HG03097 (cell line): ENCODE measurements around the gene NPY4R2.
"Not testable (repeated sequence)": the region's sequence is repeated elsewhere in the genome, so short reads cannot be mapped to it uniquely, and the experiment has no call there.

Source experiments
- ATAC-seq: cut with Tn5 transposase; IDR thresholded peaks from one replicate; pipeline ENCODE4 v1.9.1; 2021; ENCODE audit not compliant: unreplicated experiment, low FRiP score

Gene NPY4R2, protein sequence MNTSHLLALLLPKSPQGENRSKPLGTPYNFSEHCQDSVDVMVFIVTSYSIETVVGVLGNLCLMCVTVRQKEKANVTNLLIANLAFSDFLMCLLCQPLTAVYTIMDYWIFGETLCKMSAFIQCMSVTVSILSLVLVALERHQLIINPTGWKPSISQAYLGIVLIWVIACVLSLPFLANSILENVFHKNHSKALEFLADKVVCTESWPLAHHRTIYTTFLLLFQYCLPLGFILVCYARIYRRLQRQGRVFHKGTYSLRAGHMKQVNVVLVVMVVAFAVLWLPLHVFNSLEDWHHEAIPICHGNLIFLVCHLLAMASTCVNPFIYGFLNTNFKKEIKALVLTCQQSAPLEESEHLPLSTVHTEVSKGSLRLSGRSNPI

DNA sequence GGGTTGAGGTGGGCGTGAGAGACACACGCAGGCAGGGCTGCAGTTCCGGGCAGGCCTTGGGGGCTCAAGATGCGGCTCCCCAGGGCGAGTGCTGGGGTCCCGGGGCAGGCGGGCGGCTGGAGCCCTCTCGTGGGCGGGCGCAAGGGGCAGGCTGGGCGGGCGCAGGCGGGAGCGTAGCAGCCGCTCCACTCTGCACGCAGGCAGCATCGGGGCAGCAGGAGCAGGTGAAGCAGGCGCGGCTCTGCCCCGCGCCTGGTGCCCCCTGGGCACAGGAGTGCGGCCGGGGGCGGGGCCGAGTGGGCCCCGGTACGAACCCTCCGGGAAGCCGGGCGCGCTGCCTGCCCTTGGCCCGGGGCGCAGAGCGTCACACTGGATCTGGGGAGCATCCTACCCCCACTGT is at the start of gene NPY4R2:
TSS of gene NPY4R2 (plus strand) at position 188 of the 400 bp plus-strand sequence. CDS start 3,326 bp downstream, outside the sequence.
- not testable (repeated sequence) for ATAC-seq

DNA sequence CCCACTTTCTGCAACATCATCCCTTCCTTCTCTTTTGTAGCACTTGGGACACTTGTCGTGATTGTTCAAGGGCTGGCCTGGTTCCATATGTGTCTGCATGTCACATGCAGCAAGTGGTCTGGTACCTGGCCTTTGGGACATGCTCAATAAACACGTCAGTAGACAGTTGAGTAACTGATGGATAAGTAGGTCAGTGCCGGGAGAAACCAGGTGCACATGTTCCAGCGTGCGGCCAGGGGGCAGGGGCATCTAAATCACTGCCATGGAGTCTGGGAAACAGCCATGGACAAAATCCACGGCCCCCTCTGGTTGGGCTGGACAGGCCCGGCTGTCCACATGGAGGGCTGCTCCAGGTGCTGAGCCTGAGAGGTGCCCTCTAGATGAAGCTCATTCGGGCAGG is 47.6 kb upstream of the NPY4R2 start:
- ATAC-seq = not testable (repeated sequence)

DNA sequence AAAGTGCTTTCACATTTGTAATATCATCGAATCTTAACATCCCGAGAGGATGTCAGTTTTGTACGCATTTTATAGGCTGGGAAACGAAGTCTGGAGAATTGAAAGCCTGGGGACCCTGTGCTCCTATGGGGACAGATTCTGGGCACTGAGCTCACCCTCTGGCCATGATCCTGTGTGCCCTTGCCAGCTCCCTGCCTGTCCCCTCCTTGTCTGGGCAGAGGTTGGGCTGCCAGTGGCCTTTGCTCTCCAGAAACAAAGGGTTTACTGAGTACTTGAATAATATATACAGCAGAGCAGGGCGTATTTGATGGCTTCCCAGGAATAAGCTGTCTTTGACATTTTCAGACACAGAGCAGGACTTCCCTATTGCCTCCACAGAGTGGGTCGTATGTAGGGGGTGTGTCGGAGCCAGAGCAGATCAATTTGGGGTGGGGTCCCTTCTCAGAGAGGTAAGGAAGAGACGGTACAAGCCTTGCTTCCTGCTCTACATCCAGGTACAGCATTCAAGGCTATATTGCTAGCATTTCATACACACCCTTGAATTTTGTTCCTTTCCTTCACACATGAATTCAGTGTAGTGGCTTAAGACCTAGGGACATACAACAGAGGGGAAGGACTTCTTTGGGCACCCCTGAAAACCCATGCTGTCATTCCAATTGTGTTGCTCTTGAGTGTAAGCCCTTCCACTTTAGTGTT is 46.8 kb upstream of the NPY4R2 start:
- not testable (repeated sequence) for ATAC-seq

DNA sequence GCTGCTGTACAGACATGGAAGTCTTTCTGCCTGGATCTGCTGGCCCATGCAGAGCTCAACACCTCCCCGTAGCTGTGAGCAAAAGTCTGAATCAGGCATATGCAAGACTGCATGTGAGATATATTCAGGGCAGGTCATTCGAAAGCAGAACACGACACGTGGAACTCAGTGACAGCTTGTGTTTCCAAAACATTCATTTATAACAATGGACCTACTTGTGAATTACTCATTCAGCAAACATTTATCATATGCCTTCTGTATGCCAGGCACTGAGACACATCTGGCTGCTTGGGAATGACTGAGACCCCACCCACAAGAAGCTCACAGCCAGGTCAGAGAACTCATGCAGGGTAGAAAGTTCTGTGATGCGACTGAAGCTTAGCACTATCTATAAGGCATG is 46.2 kb upstream of the NPY4R2 start:
- not testable (repeated sequence) for ATAC-seq

DNA sequence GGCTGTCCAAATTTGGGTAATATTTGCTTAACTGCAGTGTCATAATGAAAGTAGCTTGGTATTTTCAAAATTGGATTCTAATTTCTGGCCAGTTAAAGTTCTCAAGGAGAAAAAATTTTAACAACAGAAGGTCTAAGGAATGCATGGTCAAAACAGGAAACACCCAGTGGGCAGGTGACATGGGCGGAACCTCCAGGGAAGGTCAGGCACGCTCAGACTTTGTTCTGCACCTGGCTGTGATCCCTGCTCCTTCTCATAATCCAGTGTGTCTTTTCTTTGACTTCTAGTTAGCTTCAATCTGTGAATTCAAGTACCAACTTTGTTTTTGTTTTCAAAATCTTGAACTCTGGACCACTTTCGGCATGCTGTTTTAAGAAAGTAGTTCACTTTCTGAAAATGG is 34.2 kb upstream of the NPY4R2 start:
- not testable (repeated sequence) for ATAC-seq

DNA sequence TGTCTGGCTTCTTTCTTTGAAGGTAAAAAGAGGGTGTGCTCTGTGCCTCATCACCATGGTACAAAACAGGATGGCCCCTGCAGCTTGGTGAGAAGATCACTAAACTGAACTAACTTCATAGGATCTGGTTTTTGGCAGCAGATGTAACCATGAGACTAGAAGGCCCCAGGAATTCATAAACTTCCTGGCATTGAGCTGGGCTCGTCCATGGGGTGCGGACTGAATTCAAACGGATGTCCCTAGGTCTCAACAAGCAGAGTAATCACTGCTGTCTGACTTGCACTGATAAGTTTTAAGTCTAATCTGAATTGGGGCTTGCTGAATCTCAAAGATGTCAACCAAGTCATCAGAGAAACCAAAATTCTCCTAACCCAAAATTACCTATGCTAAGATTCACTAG is 33.5 kb upstream of the NPY4R2 start:
- ATAC-seq = not testable (repeated sequence)

DNA sequence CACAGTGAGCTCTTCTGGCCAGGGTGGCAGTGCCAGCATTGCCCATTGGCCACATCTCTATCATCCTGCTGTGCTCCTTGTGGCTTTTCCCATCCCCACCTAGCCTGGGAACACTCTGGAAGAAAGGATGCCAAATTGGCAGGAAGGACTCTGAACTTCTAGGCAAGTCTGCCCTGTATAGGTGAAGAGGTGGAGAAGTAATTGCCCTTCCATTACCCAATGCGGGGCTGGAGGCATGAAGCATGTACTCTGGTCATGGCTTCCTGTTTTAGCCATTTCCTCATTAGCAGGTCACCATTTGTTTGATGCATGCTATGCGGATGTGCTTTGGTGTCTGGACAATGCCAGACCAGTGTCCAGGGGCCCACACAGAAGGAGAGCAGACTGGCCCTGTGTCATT is 32.1 kb upstream of the NPY4R2 start:
- not testable (repeated sequence) for ATAC-seq

DNA sequence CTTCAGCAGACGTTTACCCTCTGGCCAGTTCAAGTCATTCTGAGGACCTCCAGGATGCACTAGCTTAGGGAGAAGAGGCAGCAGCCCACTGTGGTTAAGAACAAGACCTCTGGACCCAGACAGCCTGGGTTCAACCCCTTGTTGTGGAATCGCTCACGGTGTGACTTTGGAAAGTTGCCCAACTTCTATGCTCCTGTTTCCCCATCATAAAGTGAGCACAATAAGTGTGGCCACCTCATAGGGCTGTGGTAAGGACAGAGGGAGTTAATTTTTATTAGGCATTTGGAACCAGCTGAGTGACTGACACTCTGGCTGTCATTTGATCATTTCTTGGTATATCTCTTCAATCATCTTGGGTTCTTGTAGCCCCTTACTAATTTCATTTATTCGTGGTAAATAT is 31.6 kb upstream of the NPY4R2 start:
- ATAC-seq = not testable (repeated sequence)

DNA sequence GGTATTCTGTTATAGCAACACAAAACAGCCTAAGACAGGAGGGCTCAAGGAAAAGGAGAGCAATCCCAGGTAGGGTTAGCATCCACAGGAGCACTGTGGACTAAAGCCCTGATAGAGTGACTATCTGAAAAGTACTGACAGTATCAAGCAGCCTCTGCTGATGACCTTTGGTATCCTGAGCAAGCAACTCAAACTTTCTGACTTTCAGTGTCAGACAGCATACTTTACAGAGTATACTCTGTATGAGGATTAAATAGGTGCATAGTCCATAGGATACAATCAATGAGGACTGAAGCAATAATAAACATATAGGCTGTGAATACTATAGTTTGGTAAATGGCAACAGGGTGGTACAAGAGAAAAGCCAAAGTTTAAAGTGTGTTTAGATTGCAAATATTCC is 27.7 kb upstream of the NPY4R2 start:
- ATAC-seq = not testable (repeated sequence)

DNA sequence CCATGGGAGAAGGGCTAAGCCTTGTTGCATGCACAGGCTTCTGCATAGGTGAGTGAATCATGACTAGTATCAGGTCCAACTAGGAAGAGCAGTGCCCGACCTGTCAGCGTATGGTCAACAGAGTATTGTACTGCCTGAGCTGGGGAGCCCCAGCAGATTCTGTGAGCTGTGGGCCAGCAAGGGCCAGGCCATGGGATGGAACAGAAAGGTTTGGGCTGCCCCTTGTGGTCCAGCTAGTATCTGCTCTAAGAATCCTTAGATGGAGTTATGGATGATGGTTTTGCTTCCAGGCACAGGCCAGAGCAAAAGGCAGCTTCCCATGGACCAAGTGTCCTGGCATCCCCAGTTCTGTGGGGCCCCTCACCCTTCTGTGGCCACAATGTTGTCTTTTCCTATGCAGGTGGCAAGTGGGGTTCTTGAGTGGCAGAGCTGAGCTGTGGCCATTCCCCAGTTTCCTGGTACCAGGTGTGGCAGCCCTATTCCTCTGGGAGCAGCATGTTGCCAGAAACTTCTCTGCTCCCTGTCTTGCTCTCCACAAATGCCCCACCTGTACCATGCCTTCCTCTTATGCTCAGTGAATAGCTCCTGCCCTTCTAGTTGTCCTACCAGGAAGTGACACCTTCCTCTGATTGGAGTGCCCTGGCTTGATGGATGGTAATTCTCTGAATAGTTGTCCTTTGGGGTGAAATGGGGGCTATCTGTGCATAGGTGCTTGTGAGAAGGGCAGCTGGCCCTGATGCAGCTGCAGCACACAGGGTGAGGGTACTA is 25.8 kb upstream of the NPY4R2 start:
- not testable (repeated sequence) for ATAC-seq

DNA sequence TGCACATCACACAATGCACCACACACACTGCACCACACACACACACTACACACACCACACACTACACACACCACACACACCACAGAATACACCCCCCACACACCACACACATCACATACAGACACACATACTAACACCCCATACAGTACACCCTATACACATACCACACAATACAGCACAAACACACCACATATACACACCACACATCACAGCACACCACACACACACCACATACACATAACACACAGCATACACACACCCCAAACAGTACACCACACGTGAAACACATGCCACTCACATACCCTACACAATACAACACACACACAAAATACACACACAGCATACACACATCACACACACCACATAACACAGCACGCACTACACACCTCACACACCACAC is 23.9 kb upstream of the NPY4R2 start:
- not testable (repeated sequence) for ATAC-seq

DNA sequence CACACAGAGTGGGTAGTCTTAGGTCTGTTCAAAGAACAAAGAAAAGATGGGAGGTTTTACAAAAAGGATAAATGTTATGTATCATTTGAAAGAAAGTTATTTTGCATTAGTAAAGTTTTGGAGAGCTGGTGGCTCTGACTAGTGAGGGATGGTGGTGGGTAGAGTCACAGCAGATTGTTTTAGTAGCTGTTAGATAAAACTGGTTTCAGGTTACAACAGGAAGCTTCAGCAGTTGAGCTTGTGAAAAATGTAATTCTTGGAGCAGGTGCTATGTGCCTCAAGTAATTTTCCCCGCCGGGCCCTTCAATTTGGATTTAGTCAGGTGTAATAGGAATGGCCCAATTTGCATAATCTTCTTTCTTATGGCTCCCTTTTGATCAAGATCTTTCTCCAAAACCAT is 20.6 kb upstream of the NPY4R2 start:
- ATAC-seq = not testable (repeated sequence)

DNA sequence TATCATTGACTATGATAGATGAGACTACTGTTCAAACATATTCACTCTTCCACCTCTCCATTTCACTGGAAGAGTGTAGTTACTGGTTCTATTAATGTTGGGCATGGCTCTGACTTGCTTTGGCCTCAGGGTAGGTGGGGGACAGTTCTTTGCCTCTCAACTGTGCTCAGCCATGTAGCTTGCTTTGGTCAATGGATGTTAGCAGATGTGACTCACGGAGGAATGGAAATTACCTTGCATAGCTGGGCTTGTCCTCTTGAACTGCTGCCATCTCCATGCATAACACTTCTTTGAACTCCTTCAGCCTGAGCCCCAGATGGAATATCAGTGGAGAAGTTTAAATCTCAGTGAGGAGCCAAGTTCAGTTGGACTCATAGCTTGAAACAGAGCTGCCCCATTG is 9.1 kb upstream of the NPY4R2 start:
- not testable (repeated sequence) for ATAC-seq

DNA sequence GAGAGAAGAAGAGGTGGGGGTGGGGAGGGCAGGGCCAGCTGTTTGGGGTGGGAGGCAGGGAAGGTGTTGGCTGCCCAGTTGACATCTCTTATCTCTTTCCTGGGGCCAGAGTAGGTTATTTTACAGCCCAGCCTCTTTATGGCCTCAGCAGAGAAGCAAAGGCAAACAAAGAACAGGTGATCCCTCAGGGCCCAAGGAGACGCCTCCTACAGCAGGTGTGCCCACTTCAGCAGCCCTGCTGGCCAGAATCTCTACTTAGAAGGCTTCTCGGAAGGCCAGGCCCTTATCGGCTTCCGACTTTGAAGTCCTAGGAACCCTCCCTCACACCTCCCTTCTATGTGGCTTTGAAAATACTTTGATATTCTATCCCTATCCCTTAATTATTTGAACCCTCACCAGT is 8.0 kb upstream of the NPY4R2 start:
- ATAC-seq = not testable (repeated sequence)

DNA sequence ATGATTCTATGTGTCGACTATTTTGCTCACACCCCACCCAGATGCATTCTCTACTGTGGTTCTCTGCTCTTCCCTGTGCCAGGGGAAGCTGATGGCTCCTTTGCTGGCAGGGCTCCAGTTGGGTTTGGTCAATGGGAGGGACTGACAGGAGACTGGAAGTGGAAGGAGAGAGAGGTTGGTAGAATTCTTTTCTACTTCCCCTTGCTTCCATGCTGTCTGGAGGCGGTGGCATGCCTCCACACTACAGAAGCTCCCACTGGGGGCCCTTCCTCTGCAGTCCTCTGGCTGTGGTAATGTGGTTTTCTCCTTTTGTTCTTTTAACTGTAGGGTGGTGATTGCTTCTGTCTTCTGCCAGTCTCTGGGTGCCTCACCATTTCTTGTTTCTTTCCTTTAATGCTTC is 4.4 kb upstream of the NPY4R2 start:
- not testable (repeated sequence) for ATAC-seq

DNA sequence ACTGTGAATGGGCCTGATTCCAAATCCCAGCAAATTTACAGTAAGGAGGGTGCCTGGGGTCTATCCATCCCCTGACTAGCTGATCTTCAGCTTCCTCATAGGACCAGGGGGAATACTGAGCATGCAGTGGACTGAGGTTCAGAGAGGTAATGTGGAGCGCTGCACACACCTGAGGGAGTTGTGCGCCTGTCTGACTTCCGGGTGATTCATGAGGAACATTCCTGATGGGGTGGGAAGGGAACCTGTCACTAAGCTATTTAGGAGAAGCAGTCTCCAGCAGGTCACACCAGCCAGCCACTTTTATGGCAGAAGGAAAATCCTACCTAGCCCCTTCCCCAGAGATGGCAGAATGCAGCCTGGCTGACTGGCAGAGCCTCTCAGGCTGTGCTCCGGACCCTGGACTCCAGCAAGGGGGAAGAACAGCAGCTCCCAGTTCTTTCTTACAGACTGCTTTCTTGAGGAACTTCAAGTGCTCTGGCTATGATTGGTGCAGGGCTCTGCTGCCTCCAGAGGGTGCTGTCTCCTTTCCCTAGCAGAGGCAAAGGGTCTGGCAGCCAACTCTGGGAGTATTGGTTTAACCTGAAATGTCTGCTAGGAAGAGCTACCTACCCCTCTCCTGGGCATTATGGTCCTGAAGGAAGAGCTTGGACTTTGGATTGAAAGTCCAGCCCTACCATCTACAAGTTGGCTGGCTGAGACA is 2.5 kb upstream of the NPY4R2 start:
- ATAC-seq = not testable (repeated sequence)

DNA sequence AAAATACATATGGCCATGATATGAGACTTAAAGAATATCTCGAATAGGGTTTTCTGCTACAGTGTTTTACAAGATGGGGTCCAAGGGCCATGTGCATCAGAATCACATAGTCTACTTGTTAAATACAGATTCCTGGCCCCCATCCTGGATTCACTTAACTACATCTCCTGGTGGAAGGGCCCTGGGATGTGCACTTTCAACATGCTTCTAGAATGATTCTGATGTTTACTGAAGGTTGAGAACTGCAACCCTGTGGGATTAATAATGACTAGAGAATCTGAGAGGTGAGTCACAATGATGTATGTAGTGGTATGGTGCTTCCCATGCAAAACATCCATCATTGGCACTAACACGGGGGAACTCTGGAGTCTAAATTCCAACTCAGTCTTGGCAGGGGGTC is 2.1 kb downstream of the NPY4R2 start:
- ATAC-seq = not testable (repeated sequence)

DNA sequence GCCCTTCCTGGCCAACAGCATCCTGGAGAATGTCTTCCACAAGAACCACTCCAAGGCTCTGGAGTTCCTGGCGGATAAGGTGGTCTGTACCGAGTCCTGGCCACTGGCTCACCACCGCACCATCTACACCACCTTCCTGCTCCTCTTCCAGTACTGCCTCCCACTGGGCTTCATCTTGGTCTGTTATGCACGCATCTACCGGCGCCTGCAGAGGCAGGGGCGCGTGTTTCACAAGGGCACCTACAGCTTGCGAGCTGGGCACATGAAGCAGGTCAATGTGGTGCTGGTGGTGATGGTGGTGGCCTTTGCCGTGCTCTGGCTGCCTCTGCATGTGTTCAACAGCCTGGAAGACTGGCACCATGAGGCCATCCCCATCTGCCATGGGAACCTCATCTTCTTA is 4.0 kb downstream of the NPY4R2 start:
- not testable (repeated sequence) for ATAC-seq

DNA sequence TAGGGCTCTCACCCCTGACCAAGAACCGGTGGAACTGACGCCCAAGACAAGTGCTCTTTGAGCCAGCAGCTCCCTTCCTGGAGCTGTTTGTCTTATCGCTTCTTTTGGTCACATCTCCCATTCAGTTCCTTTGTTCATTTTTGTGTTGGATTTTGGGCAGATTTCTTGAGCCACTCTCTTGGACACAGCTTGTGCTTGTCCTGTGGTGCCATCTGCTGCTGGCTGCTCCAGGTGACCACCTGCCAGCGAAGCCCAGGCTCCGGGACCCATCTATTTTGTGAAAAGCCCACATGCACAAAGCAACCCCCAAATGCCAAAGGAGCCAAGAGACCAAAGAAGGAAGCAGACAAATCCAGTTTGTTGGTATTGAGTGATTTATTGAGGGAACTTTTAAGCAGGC is 6.2 kb downstream of the NPY4R2 start:
- ATAC-seq = not testable (repeated sequence)

DNA sequence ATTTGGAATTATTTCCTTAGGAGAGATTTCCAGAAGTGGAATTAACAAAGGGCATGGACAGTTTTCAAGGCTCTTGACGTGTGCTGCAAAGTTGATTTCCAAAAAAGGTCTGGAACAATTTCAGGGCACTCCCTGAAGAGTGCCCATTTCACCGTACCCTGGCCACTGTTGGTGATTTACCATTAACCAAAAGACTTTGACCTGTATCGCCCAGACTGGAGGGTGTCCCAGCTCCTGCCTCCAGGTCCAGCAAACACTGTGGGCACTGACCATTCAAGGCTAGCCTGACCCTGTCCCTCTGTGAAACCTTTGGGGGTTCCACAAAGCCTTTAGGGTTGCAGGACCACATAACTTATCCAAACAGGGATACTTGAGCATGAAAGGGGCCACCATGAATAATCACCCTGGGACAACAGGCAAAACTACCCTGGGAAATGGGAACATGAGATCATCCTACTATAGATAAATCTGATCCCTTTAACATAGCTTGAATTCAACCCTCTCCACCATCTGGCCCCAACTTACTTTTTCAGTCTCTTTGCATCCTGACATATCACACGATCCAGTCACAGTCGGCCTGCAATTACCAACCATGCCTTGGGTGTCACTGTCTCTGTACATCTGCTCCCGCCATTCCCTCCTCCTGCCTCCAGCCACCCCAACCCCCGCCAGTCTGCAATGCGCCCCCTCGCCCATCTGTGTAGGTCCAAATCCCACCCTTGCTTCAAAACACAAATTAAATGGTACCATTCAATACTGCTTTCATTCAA is 8.9 kb downstream of the NPY4R2 start:
- ATAC-seq = not testable (repeated sequence)
